ENCODE measurements around the gene FOXO6.

Gene FOXO6

GRCh38 chr1:41411229-41411628 is 50.0 kb downstream of the FOXO6 start:
- Histone ChIP-seq H3K4me3 (ENCODE audit: low read depth, low read length) (no peak overlapping the region), H3K27ac (no peak overlapping the region), H3K36me3 (replicated peaks) (no peaks in the 10 kb centered on the region), H3K27me3 (replicated peaks) (peaks cover 28% of the 10 kb centered on the region)
- TF ChIP-seq, protein P1, sequence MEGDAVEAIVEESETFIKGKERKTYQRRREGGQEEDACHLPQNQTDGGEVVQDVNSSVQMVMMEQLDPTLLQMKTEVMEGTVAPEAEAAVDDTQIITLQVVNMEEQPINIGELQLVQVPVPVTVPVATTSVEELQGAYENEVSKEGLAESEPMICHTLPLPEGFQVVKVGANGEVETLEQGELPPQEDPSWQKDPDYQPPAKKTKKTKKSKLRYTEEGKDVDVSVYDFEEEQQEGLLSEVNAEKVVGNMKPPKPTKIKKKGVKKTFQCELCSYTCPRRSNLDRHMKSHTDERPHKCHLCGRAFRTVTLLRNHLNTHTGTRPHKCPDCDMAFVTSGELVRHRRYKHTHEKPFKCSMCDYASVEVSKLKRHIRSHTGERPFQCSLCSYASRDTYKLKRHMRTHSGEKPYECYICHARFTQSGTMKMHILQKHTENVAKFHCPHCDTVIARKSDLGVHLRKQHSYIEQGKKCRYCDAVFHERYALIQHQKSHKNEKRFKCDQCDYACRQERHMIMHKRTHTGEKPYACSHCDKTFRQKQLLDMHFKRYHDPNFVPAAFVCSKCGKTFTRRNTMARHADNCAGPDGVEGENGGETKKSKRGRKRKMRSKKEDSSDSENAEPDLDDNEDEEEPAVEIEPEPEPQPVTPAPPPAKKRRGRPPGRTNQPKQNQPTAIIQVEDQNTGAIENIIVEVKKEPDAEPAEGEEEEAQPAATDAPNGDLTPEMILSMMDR (IDR thresholded peaks at IDR 0.05; ENCODE audit: low read depth, low read length, missing control alignments), result no peak
- no peak for DNase-seq
- in situ Hi-C loops (cut with HindIII; ENCODE audit: low pct_ligation_motif_present, low sequenced_read_pairs), result loop anchor here (25.0 kb wide), 1 partner anchor 124 kb away; no protein-coding TSS in a partner anchor

DNA sequence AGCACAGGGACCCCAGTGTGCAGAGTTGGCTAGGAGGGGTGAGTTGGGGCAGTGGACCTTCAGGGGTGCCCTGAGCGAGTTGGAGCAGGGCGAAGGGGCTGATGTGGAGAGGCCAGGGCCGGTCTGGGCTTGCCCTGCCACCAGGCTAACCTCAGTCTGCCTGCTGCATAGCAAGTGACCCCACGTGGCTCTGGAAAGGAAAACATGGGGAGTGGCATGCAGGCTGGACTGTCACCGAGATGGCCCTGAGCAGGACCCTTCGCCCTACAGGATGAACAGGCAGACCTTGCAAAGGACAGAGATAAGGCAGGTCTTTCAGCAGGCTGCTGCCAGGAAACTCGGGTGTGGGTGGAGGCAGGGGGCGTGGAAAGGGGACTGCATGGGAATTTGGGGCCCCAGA is 51.5 kb downstream of the FOXO6 start:
- DNase-seq, result no peak
- Histone ChIP-seq H3K4me3 (ENCODE audit: low read depth, low read length) (no peak overlapping the region), H3K27me3 (replicated peaks) (peaks cover 20% of the 10 kb centered on the region), H3K36me3 (replicated peaks) (no peaks in the 10 kb centered on the region), H3K27ac (no peak overlapping the region)
- TF ChIP-seq, protein P1 (IDR thresholded peaks at IDR 0.05; ENCODE audit: low read depth, low read length, missing control alignments), result no peak
- in situ Hi-C loops (cut with HindIII; ENCODE audit: low pct_ligation_motif_present, low sequenced_read_pairs), result loop anchor here (25.0 kb wide), 1 partner anchor 125 kb away; no protein-coding TSS in a partner anchor

DNA sequence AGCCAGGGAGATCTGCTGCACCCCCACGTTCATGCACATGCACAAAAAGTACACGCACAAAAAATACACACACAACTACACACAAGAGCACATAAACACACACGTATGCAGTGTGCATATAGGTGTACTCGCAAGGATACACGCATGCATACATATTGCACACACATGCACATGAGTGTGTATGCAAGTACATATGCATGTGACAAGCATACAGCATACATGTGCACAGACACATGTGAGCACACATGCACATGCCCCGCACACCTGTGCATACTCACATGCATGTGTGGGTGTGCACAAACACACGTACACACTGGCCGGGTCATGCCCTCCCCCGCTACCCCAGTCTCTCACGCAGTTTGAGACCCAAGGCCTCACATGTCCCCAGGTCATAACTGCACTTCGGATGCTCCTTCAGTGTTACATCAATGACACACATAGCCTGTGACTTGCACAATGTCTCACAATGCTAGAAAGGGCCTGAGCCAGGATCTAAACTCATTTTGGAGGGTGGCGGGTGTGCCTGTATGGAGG is 52.6 kb downstream of the FOXO6 start:
- TF ChIP-seq, protein P1 (IDR thresholded peaks at IDR 0.05; ENCODE audit: low read depth, low read length, missing control alignments), result no peak
- H3K36me3 ChIP-seq (replicated peaks), result no peaks in the 10 kb centered on the region
- no peak overlapping the region for H3K27ac ChIP-seq
- H3K27me3 ChIP-seq (replicated peaks), result peaks cover 9% of the 10 kb centered on the region
- no peak overlapping the region for H3K4me3 ChIP-seq (ENCODE audit: low read depth, low read length)
- in situ Hi-C loops (cut with HindIII; ENCODE audit: low pct_ligation_motif_present, low sequenced_read_pairs), result loop anchor here (25.0 kb wide), 1 partner anchor 127 kb away; no protein-coding TSS in a partner anchor
- no peak for DNase-seq

DNA sequence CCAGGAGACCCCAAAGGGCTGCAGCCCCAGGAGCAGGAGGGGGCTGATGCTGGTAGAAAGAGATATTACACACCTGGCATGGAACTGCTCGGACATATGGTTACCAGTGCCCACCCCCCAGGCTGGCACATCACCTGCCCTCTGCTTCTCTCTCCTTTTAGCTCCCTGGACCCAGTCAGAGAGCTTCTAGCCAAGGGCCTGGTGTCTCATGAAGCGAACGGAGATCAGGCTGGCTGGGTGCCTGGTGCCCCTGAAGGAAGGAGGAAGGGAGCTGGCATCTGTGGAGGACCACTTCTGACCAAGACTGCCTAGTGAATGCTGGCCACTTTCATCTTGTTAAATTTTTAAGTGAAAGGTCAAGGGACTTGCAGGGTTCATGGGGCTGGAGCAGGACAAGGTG is 53.1 kb downstream of the FOXO6 start:
- TF ChIP-seq, protein P1 (IDR thresholded peaks at IDR 0.05; ENCODE audit: low read depth, low read length, missing control alignments), result no peak
- in situ Hi-C loops (cut with HindIII; ENCODE audit: low pct_ligation_motif_present, low sequenced_read_pairs), result loop anchor here (25.0 kb wide), 1 partner anchor 127 kb away; no protein-coding TSS in a partner anchor
- Histone ChIP-seq H3K27me3 (replicated peaks) (peaks cover 6% of the 10 kb centered on the region), H3K4me3 (ENCODE audit: low read depth, low read length) (no peak overlapping the region), H3K27ac (no peak overlapping the region), H3K36me3 (replicated peaks) (no peaks in the 10 kb centered on the region)
- no peak for DNase-seq

DNA sequence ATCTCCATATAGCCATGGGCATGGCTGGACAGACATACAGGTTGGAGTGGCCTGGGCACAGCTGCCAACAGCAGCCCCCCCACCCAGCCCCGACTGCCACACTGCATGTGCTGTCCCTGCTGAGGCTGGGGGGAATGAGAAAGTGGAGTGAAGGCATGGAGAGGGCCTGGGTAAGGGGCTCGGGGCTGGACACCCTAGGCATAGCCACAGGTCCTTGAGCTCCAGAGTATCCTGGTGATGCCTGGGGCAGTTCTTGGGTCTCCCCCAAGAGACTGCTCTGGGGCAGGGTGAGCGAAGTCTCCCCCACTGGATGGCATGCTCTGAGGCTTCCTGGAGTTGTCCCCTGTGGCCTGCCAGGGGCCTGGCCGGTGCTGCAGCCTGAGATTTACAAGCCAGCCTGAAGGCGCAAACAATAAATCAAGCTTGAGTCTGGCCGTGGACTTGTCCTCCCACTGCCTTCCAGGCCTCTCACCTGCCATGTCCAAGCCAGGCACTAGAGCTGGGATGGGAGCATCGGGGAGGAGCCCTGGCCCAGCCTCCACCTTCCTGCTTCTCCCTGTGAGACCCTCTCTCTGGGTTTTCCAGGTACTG is 53.6 kb downstream of the FOXO6 start:
- H3K27me3 ChIP-seq (replicated peaks), result peaks cover under 1% of the 10 kb centered on the region
- DNase-seq, result no peak
- in situ Hi-C loops (cut with HindIII; ENCODE audit: low pct_ligation_motif_present, low sequenced_read_pairs), result loop anchor here (25.0 kb wide), 1 partner anchor 128 kb away; no protein-coding TSS in a partner anchor
- TF ChIP-seq, protein P1 (IDR thresholded peaks at IDR 0.05; ENCODE audit: low read depth, low read length, missing control alignments), result no peak
- H3K27ac ChIP-seq, result no peak overlapping the region
- H3K4me3 ChIP-seq (ENCODE audit: low read depth, low read length), result no peak overlapping the region
- no peaks in the 10 kb centered on the region for H3K36me3 ChIP-seq (replicated peaks)
